A549 (cell line): ENCODE results near the gene AMPD3. TPM values are rescaled to one million over a fixed set of nuclear protein-coding genes. Genes with fewer than 3 reads are reported as not detected.

Experiments used
- ATAC-seq, 2 experiments: fragments of 200-7000 bp in 1 of 2; fragments of >200 bp in 1 of 2; cut with Nextera tagmentation in 1 of 2; cut with Tn5 transposase in 1 of 2; 3 replicates each; pipeline versions ENCODE4 v1.8.0 to v1.9.1; 2018 to 2020; ENCODE audit warnings: mild to moderate bottlenecking in 1 of 2, moderate library complexity in 1 of 2
- CTCF ChIA-PET: fragments of 300-600 bp; sonication (Branson Sonifier 250); formaldehyde crosslinking; extraction: SDS; loops from one replicate; lab custom pipeline; 2021; ENCODE audit warnings: antibody characterized with exemption, inconsistent platforms; lab: Yijun Ruan, JAX
- POLR2A ChIA-PET: fragments of 350-600 bp; formaldehyde crosslinking; extraction: SDS; loops from one replicate; lab custom pipeline; 2021; ENCODE audit warnings: antibody characterized with exemption, inconsistent platforms; lab: Yijun Ruan, JAX
- DNase-seq, 2 experiments: peaks; one replicate each; pipeline versions ENCODE4 v3.0.0 to v3.0.0-alpha.2; 2011 to 2016; ENCODE audit warnings: low read depth in 1 of 2, low spot score in 1 of 2
- FAIRE-seq: peaks from 2 replicates; lab custom pipeline; 2011; peaks lifted over from hg19 to GRCh38; lab: Jason Lieb, UNC
- H3K27ac ChIP-seq, 2 experiments: fragments of >200 bp; sonication (Bioruptor Twin); formaldehyde crosslinking; 3 replicates each; pipeline ENCODE4 v1.5.1; 2016 to 2017
- H3K4me1 ChIP-seq: fragments of >200 bp; sonication (Bioruptor Twin); formaldehyde crosslinking; 3 replicates; pipeline ENCODE4 v1.6.1; 2016
- H3K4me2 ChIP-seq: fragments of >200 bp; sonication (Bioruptor Twin); formaldehyde crosslinking; 3 replicates; pipeline ENCODE4 v1.6.1; 2016
- H3K4me3 ChIP-seq: fragments of >200 bp; sonication (Bioruptor Twin); formaldehyde crosslinking; 3 replicates; pipeline ENCODE4 v1.5.1; 2016
- H3K9me3 ChIP-seq: fragments of >200 bp; sonication (Bioruptor Twin); formaldehyde crosslinking; 3 replicates; pipeline ENCODE4 v1.6.1; 2016
- BCL3 ChIP-seq: fragments of >200 bp; sonication (Bioruptor Twin); formaldehyde crosslinking; IDR thresholded peaks from 3 replicates; pipeline ENCODE4 v1.6.1; 2016
- CBX2 ChIP-seq: fragments of 200-600 bp; sonication (generic); IDR thresholded peaks from 2 replicates; pipeline ENCODE4 v1.6.1; 2016; ENCODE audit warnings: low read depth, mild to moderate bottlenecking, borderline replicate concordance
- CHD4 ChIP-seq: fragments of 200-600 bp; sonication (generic); IDR thresholded peaks from 2 replicates; pipeline ENCODE4 v1.6.1; 2016; ENCODE audit warnings: antibody characterized with exemption, mild to moderate bottlenecking, borderline replicate concordance
- ELK1 ChIP-seq: fragments of 150-350 bp; IDR thresholded peaks from 2 replicates; pipeline ENCODE4 v1.6.1; 2014; ENCODE audit warnings: low read depth, mild to moderate bottlenecking, low read length
- EP300 ChIP-seq, 2 experiments: fragments of >200 bp; sonication (Bioruptor Twin); formaldehyde crosslinking; IDR thresholded peaks; 2 replicates in 1 of 2; 3 replicates in 1 of 2; pipeline ENCODE4 v1.6.1; 2016 to 2017
- ESRRA ChIP-seq: fragments of 150-350 bp; IDR thresholded peaks from 2 replicates; pipeline ENCODE4 v1.6.1; 2014; ENCODE audit warnings: mild to moderate bottlenecking, low read length, borderline replicate concordance
- HDAC2 ChIP-seq: fragments of 200-600 bp; sonication (generic); IDR thresholded peaks from 2 replicates; pipeline ENCODE4 v1.6.1; 2016
- HOXA7 ChIP-seq: fragments of 250-450 bp; sonication (Bioruptor Pico); IDR thresholded peaks from 2 replicates; pipeline ENCODE4 v1.5.0; 2020; ENCODE audit warnings: mild to moderate bottlenecking, moderate library complexity
- HOXB5 ChIP-seq: fragments of 250-450 bp; sonication (Bioruptor Pico); IDR thresholded peaks from 2 replicates; pipeline ENCODE4 v1.5.0; 2020; ENCODE audit warnings: mild to moderate bottlenecking, moderate library complexity
- MAFK ChIP-seq: fragments of 450-650 bp; IDR thresholded peaks from 2 replicates; pipeline ENCODE4 v1.6.1; 2014; ENCODE audit not compliant: partially characterized antibody
- MAX ChIP-seq: IDR thresholded peaks from 2 replicates; pipeline ENCODE4 v1.6.1; 2012
- MYC ChIP-seq: IDR thresholded peaks from 2 replicates; pipeline ENCODE4 v1.6.1; 2012; ENCODE audit warnings: mild to moderate bottlenecking, inconsistent platforms, low read length, improper control_type of control experiment, borderline replicate concordance
- PBX3 ChIP-seq: IDR thresholded peaks from 2 replicates; pipeline ENCODE4 v1.6.1; 2012
- PHF8 ChIP-seq: fragments of 200-600 bp; sonication (generic); IDR thresholded peaks from 2 replicates; pipeline ENCODE4 v1.6.1; 2016; ENCODE audit warnings: low read depth, mild to moderate bottlenecking, antibody characterized with exemption, moderate library complexity, borderline replicate concordance
- POLR2A ChIP-seq: IDR thresholded peaks from 2 replicates; pipeline ENCODE4 v1.6.1; 2012; ENCODE audit warnings: mild to moderate bottlenecking, low read length
- RARB ChIP-seq: fragments of 250-450 bp; sonication (Bioruptor Pico); IDR thresholded peaks from 2 replicates; pipeline ENCODE4 v1.8.0; 2021; ENCODE audit warnings: mild to moderate bottlenecking, moderate library complexity
- REST ChIP-seq: fragments of 200-600 bp; sonication (generic); IDR thresholded peaks from 2 replicates; pipeline ENCODE4 v1.6.1; 2016; ENCODE audit warnings: antibody characterized with exemption, mild to moderate bottlenecking, moderate library complexity
- SREBF2 ChIP-seq: fragments of 450-650 bp; IDR thresholded peaks from 2 replicates; pipeline ENCODE4 v1.6.1; 2014; ENCODE audit warnings: mild to moderate bottlenecking, moderate library complexity
- TP53 ChIP-seq: fragments of 250-450 bp; sonication (Bioruptor Pico); IDR thresholded peaks from 2 replicates; pipeline ENCODE4 v1.5.0; 2021; ENCODE audit warnings: mild to moderate bottlenecking, moderate library complexity
- ZC3H11A ChIP-seq: fragments of 450-650 bp; IDR thresholded peaks from 2 replicates; pipeline ENCODE4 v1.6.1; 2014; ENCODE audit warnings: antibody characterized with exemption, mild to moderate bottlenecking
- WGBS: methylation state at CpG from one replicate; pipeline ENCODE4 v1.1.6; 2017; ENCODE audit errors: missing lambda C conversion rate; 5-methylcytosine and 5-hydroxymethylcytosine counted together
- polyA plus RNA-seq, 4 experiments: library from polyadenylated mRNA; depleted of rRNA in 3 of 4; stranded (reverse); fragments of >200 nt; fragmentation: RNase III in 1 of 4; extraction: RNeasy Plus Mini Kit Qiagen cat#74134 plus additional on column Dnase treatment in 1 of 4; gene quantifications; 2 replicates in 3 of 4; 3 replicates in 1 of 4; pipeline ENCODE4 v1.2.3, GENCODE V29; 2011 to 2017

Gene AMPD3
- polyA plus RNA-seq, 2 of the 4 experiments (the other 2 are of a cell fraction): 3.1 to 4.7 TPM

GRCh38 chr11:10497371-10498021, 42.4 kb downstream of the AMPD3 start:
- ChIA-PET POLR2A (no interaction called here), CTCF (interaction anchor here (1.6 to 2.0 kb wide), 3 partner anchors 9 to 239 kb away, joined by 4 to 7 read pairs (median 5); no protein-coding TSS in a partner anchor)
- 92% methylated on average over 18 of the region's 18 CpGs for WGBS
- FAIRE-seq (no peak), DNase-seq (no peak), ATAC-seq (no peak)
- no peaks in the 10 kb centered on the region for H3K9me3 ChIP-seq
- TF ChIP-seq TP53 (CRISPR knock-in tag): no peak
- TF ChIP-seq BCL3: no peak
- TF ChIP-seq ELK1: no peak
- TF ChIP-seq ESRRA: no peak
- TF ChIP-seq MYC: no peak
- no peak for TF ChIP-seq HOXB5 (CRISPR knock-in tag)
- TF ChIP-seq CHD4: no peak
- TF ChIP-seq SREBF2: no peak
- no peak for TF ChIP-seq EP300 (IDR thresholded peaks at IDR 0.05)
- TF ChIP-seq HOXA7 (CRISPR knock-in tag): no peak
- no peak for TF ChIP-seq RARB (CRISPR knock-in tag)
- TF ChIP-seq CBX2: no peak
- no peaks in the 10 kb centered on the region for H3K4me1 ChIP-seq
- no peak overlapping the region for H3K4me2 ChIP-seq
- H3K4me3 ChIP-seq: no peak overlapping the region
- H3K27ac ChIP-seq: no peak overlapping the region

- DNase-seq: no peak
- ChIA-PET POLR2A (no interaction called here), CTCF (interaction anchor here (1.6 to 2.0 kb wide), 2 partner anchors 9 to 239 kb away, joined by 4 to 7 read pairs; no protein-coding TSS in a partner anchor)
- no peak overlapping the region for H3K4me3 ChIP-seq
- WGBS: 95% methylated on average over 7 of the region's 7 CpGs
- H3K9me3 ChIP-seq: no peaks in the 10 kb centered on the region
- no peak for FAIRE-seq
- ATAC-seq: no peak
- TF ChIP-seq ZC3H11A (no peak), PHF8 (no peak), CHD4 (no peak), RARB (CRISPR knock-in tag) (no peak), PBX3 (no peak), POLR2A (no peak)
- H3K4me1 ChIP-seq: no peaks in the 10 kb centered on the region
- H3K4me2 ChIP-seq: no peak overlapping the region
- H3K27ac ChIP-seq: no peak overlapping the region
These were observed 42.9 kb downstream of the AMPD3 start for GRCh38 chr11:10498022-10498400.

- 73% methylated on average over 8 of the region's 10 CpGs for WGBS
- ChIA-PET POLR2A (no interaction called here), CTCF (interaction anchor here (1.1 to 1.6 kb wide), 4 partner anchors 16 to 238 kb away, joined by 3 to 7 read pairs (median 4); no protein-coding TSS in a partner anchor)
- ATAC-seq (no peak; a peak in 1 of 6 replicates), DNase-seq (no peak), FAIRE-seq (no peak)
- H3K4me2 ChIP-seq: no peak overlapping the region
- H3K9me3 ChIP-seq: no peaks in the 10 kb centered on the region
- no peak overlapping the region for H3K27ac ChIP-seq
- no peaks in the 10 kb centered on the region for H3K4me1 ChIP-seq
- H3K4me3 ChIP-seq: no peak overlapping the region
- TF ChIP-seq HDAC2 (no peak), MAFK (no peak), MYC (no peak), PBX3 (no peak), MAX (no peak), REST (no peak), BCL3 (no peak)
These were observed 43.6 kb downstream of the AMPD3 start for GRCh38 chr11:10498426-10499250.
